HG02642 (cell line): ENCODE data around the gene RNF169.
"Not testable (repeated sequence)": the region's sequence is repeated elsewhere in the genome, so short reads cannot be mapped to it uniquely, and the experiment has no call there.

Experiments used
- ATAC-seq: cut with Tn5 transposase; IDR thresholded peaks from one replicate; pipeline ENCODE4 v1.9.1; 2021; ENCODE audit warnings: mild to moderate bottlenecking; ENCODE audit not compliant: unreplicated experiment, poor library complexity

The RNF169 gene

GRCh38 chr11:74726547-74727182, 22.0 kb upstream of the RNF169 start:
- peak; percentile 95 for ATAC-seq

GRCh38 chr11:74729397-74729796, 19.3 kb upstream of the RNF169 start:
- ATAC-seq = no peak

GRCh38 chr11:74730571-74731260, 17.9 kb upstream of the RNF169 start:
- ATAC-seq = no peak

- ATAC-seq = no peak
Observed at GRCh38 chr11:74731301-74732094, 17.2 kb upstream of the RNF169 start, which contains the start of gene CHRDL2. CHRDL2 (minus strand) TSS chr11:74731426; CDS start chr11:74730888, 538 bp downstream.

- no peak for ATAC-seq
Observed at GRCh38 chr11:74734559-74734925, 14.1 kb upstream of the RNF169 start.

- ATAC-seq = no peak
Observed at GRCh38 chr11:74735365-74735928, 13.2 kb upstream of the RNF169 start.

- ATAC-seq = no peak
Observed at GRCh38 chr11:74736031-74736430, 12.6 kb upstream of the RNF169 start.

GRCh38 chr11:74739546-74740270, 8.9 kb upstream of the RNF169 start:
- ATAC-seq = no peak

- no peak for ATAC-seq
Observed at GRCh38 chr11:74742070-74742469, 6.6 kb upstream of the RNF169 start.

GRCh38 chr11:74743640-74744039, 5.0 kb upstream of the RNF169 start:
- no peak for ATAC-seq

GRCh38 chr11:74744277-74744676, 4.4 kb upstream of the RNF169 start:
- no peak for ATAC-seq

GRCh38 chr11:74746868-74747267, 1.8 kb upstream of the RNF169 start:
- no peak for ATAC-seq

GRCh38 chr11:74749127-74749964, 697 bp downstream of the RNF169 start:
- ATAC-seq = peak; percentile 63

GRCh38 chr11:74749965-74750296, 1.3 kb downstream of the RNF169 start:
- ATAC-seq = no peak

GRCh38 chr11:74750598-74750997, 1.9 kb downstream of the RNF169 start:
- not testable (repeated sequence) for ATAC-seq

- ATAC-seq = no peak
Observed at GRCh38 chr11:74751303-74751702, 2.7 kb downstream of the RNF169 start.

- ATAC-seq = no peak
Observed at GRCh38 chr11:74754507-74755252, 6.0 kb downstream of the RNF169 start.

GRCh38 chr11:74755395-74755995, 6.8 kb downstream of the RNF169 start:
- ATAC-seq = no peak
